ENCODE data around the gene FOSB.

Gene FOSB

GRCh38 chr19:45485305-45486077 lies 17.7 kb downstream of the FOSB start:
- peak; percentile 99 for DNase-seq

- no peak for DNase-seq
Measured at GRCh38 chr19:45488708-45489107, 20.9 kb downstream of the FOSB start.

GRCh38 chr19:45489216-45489855 lies 21.5 kb downstream of the FOSB start:
- no peak for DNase-seq

GRCh38 chr19:45492137-45492626 lies 24.4 kb downstream of the FOSB start:
- DNase-seq, result no peak

- DNase-seq, result no peak
Measured at GRCh38 chr19:45492627-45493470, 25.1 kb downstream of the FOSB start.

GRCh38 chr19:45494261-45494916 lies 26.6 kb downstream of the FOSB start:
- DNase-seq, result no peak

GRCh38 chr19:45495178-45495577 lies 27.4 kb downstream of the FOSB start:
- DNase-seq, result no peak

GRCh38 chr19:45496349-45496953 lies 28.7 kb downstream of the FOSB start:
- no peak for DNase-seq

GRCh38 chr19:45497791-45498190 lies 30.0 kb downstream of the FOSB start:
- no peak for DNase-seq

GRCh38 chr19:45498411-45499195 lies 30.8 kb downstream of the FOSB start, which contains the start of gene PPM1N:
Gene PPM1N (plus strand): TSS chr19:45498443. CDS start chr19:45498473, 30 bp downstream.
- DNase-seq, result peak; percentile 67

- peak; percentile 80 for DNase-seq
Measured at GRCh38 chr19:45499196-45500180, 31.7 kb downstream of the FOSB start.

- no peak for DNase-seq
Measured at GRCh38 chr19:45500918-45501729, 33.3 kb downstream of the FOSB start.

- no peak for DNase-seq
Measured at GRCh38 chr19:45501730-45502014, 33.9 kb downstream of the FOSB start.

GRCh38 chr19:45502111-45502510 lies 34.3 kb downstream of the FOSB start:
- DNase-seq, result no peak

GRCh38 chr19:45503909-45504308 lies 36.1 kb downstream of the FOSB start:
- no peak for DNase-seq

GRCh38 chr19:45505151-45505995 lies 37.6 kb downstream of the FOSB start:
- no peak for DNase-seq

GRCh38 chr19:45505996-45506245 lies 38.1 kb downstream of the FOSB start:
- no peak for DNase-seq

- peak; percentile 97 for DNase-seq
Measured at GRCh38 chr19:45506246-45506988, 38.6 kb downstream of the FOSB start.

Data from activated CD4-positive, alpha-beta T cell treated with anti-CD3 and anti-CD28 coated beads, Interleukin-2, amount 50 U/mL, for 16 hours (primary cell).